M059J (cell line): ENCODE results near the gene DCLRE1B. TPM values are rescaled to one million over a fixed set of nuclear protein-coding genes. Genes with fewer than 3 reads are reported as not detected.

ENCODE experiments used
- DNase-seq: peaks from one replicate; pipeline ENCODE4 v3.0.0-alpha.2; 2012; ENCODE audit warnings: low read depth
- total RNA-seq: library from RNA; depleted of rRNA; stranded (reverse); fragments of >200 nt; shearing (Covaris generic); gene quantifications from 2 replicates; pipeline ENCODE4 v1.2.3, GENCODE V29; 2014

The DCLRE1B gene
- total RNA-seq, 1 experiment from 2014 or later, result 19.2 TPM

DNA sequence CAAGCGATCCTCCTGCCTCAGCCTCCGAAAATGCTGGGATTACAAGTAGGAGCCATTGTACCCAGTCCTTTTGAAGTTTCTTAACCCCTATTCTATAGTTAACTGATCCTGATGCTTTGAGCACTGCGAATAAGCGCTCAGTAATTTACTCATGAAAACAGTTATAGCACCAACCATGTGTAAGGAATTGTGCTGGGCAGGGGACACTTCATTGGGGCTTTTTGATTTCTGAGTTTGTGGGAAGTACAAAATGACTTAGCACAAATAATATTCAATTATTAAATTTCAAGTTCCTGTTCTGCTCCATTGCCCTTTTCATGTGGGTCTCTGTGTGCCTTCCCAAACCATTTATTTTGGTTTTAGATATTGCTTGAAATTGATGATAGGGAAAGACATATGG lies 17.8 kb downstream of the DCLRE1B start:
- DNase-seq, result no peak

DNA sequence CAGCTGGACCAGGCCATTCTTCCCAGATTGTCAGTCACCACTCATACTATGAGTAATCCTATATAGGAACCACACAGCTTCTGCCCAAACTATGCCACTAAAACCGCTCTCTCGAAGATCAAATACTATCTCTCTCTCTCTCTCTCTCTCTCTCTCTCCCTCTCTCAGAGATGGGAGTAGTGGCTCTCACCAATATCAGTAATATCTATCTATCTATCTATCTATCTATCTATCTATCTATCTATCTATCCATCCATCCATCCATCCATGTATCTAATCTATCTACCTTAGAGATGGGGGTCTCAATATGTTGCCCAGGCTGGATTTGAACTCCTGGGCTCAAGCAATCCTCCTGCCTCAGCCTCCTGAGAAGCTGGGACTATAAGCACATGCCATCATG lies 19.3 kb downstream of the DCLRE1B start:
- no peak for DNase-seq

DNA sequence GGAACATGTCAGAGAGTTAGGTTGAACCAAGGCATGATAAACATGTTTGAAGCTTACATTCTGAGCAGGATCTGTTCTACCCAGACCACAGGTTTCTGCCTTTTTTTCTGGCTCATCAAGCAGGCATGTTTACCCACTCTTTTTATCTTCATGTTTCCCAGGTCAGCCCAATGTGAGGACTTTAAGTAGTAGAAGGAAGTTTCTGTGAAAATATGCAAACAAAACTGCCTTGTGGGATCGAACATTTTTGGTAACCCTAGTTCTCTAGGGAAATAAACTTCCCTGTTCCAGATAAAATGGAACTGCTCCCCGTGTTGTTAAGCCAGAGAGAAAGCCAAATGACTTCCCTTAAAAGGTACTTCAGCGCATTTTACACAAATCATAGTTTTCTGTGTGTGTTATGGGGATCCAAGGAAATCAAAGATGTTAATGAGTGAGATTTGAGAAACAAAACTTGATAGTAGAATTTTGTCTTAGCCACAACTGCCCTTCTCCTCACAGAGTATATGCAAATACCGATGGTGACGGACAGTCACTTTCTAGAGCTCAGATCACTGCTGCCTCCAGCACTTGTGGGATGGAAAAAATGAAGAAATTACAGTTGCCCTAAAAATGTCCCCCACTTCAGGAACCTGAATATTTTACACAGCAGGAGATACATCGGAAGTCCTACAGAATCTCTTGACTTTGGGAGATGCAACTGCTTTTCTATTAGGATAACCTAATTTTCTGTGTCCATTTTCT lies 23.2 kb downstream of the DCLRE1B start:
- DNase-seq, result peak; percentile 23

DNA sequence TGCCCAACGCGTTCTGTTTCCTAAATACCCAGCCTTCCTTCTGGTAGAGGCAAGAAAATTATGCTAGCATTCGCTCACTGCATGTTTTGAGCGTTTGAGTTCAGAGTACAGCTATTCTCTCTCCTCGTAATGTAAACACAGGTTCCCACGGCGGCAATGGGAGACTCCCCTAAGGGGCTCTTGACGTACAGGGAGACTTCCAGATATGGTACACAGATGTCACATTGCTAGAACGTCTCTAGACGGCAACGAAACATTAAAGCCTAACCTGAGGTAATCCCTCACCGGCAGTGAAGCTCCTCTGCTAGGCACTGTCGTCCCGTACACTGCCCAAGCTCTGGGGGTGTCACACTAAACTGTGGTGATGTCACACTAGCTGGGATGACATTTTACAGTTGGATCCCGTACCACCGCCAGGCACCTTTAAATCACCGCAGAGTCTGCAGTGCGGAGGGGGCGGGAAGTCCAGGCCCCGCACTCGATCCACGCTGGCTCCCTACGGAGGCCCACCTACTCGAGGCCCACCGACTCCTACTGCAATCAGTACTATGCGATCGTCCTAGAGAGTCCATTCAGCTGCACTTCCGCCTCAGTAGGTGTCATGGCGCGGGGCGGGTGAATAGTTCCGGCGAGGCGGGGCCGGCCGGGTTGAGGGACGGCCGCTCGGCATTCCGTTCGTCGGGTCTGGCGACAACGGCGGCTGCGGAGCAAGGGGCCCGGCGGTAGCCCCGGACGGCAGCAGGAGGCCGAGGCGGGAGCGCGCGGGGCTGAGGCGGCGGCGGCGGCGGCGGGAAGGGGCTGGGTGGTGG lies 24.0 kb downstream of the DCLRE1B start, which contains the start of gene HIPK1:
HIPK1 (plus strand) TSS at position 384 of the 809 bp plus-strand sequence.
- DNase-seq, result peak; percentile 88

DNA sequence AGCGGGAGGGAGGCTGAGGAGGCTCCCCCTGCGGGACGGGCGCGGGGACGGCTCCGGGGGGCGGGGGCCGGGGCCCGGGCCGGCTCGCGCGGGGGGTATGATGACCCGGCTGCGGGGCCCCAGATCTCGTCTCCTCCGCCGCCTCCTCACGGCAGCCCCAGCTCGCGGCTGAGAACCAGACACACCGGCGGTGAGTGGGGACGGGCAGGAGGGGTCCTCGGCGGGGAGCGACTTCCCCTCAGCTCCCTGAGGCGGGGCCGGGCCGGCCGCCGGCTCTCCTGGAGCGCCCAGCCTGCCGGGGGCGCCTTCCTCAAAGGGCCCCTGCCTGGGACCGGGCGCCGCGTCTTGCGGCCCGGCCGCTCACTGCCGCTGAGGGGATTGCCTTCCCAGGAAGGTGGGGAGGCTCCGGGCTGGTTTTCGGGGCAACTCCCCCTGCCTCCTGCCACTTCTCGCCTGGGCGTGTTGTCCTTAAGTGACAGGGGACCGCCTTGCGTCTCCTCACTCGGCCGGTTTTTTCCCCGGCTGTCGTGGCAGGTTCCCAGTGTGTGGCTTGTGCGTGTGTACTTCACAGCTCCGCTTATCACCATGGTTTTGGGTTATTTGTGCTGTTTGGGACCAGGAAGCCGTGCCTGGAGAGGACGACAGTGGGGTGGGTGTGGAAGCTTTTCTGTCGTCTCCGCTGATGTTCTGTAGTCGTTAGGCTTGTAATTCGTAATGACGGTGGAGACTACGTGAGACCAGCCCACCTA lies 24.8 kb downstream of the DCLRE1B start:
- peak; percentile 59 for DNase-seq

DNA sequence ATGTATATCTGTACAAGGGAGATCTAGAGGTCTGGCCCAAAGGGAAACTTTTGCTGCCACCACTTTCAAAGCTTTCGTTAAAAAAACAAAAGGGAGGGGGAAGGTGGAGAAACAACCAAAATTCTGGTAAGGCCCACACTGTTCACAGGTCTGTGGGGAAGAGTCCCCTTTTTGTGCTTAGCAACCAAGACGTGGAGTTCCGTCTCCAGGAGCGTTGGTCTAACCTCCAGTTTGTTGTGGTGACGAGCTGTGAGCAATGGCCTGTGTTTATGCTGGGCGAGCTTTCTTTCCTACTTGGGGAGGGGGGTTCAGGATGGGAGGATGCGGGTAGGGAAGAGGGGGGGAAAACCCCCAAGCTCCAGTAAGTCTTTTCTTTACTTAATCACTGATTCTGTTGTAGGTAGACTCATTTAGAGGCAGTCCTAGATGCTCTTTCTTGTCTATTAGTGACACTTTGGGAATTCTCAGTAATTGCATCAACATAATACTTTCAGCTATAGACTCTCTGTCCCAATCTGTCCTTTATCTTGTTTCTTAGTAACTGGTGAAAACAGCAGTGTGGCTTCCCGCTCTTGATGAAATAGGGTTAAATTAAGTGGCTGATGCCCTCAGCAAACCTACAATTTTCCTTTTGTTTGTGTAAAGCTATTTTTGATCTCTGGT lies 25.5 kb downstream of the DCLRE1B start:
- peak; percentile 96 for DNase-seq

DNA sequence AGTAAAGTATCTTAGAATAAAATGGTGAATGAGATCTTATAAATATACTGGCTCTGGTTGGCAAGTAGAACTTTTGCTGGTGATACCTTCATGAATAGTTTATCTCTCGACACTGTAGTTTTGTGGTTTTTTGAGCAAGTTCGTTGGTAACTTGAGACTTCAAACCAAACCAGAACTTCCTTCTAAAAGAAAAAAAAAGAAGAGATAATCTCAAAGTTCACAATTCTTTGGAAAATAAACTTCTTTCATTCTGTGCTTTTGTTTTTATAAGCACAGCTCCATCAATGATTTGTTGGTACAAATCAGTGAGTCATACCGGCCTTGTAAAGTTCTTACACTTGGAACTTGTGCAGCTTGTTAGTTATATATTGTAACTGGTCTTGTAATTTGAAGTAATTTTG lies 26.3 kb downstream of the DCLRE1B start:
- DNase-seq, result peak; percentile 91

DNA sequence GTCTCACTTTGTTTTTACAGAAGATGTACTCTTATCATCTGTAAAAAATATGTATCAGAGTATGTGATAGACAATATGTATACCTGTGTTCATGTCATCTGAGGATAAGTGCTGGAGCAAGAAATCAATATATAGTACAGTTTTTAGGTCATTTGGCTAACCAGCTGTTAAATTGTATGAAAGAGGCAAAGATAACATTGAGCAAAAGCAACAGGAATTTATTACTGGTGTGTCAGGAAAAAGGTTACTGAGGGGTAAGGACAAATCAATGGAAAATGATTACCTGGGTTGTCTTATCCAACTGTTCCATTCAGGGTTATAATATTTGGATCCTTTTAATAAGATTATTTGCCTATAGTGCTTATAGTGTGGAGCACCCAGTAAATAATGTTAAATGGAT lies 28.9 kb downstream of the DCLRE1B start:
- DNase-seq, result no peak

DNA sequence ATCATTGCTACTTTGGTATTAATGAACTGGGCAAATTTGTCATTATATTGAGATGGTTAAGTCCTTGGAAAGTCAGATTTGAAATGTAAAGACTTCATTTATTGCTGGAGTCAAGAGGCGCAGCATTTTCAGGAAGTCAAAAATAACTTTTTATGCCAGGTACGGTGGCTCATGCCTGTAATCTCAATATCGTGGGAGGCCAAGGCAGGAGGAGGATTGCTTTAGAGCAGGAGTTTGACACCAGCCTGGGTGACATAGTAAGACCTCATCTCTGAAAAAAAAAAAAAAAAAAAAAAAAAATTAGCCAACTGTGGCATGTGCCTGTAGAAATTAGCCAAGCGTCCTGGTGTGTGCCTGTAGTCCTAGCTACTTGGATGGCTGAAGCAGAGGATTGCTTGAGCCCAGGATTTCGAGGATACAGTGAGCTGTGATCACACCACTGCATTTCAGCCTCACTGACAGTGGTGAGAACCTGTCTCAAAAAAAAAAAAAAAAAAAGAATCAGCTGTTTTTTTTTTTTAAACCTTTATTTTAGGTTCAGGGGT lies 29.5 kb downstream of the DCLRE1B start:
- no peak for DNase-seq

DNA sequence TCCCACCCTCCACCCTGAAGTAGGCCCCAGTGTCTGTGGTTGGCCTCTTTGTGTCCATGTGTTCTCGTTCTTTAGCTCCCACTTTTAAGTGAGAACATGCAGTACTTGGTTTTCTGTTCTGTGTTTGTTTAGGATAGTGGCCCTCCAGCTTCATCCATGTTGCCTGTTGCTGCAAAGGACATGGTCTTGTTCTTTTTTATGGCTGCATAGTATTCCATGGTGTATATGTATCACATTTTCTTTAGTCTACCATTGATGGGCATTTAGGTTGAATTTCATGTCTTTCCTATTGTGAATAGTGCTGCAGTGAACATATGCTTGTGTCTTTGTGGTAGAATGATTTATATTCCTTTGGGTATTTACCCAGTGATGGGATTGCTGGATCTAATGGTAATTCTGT lies 30.1 kb downstream of the DCLRE1B start:
- DNase-seq, result no peak

DNA sequence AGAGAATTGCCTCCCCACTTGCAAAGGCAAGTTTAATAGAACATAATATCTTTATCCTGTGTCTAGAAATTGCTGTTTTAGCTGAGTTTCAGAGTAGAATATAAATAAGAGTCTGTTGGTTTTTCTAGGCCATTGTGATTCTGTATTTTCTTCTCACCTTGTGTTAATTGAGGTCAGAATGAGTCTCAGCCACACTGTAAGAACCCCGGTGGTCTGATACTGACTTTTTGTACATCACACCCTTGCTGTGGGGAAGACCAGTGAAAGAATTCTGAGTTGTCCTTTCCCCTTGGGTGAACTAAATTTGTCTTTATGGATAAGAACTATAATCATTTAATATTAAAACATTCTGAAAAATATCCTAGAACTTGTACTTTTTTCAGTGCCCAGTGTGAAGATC lies 30.8 kb downstream of the DCLRE1B start:
- DNase-seq, result no peak

DNA sequence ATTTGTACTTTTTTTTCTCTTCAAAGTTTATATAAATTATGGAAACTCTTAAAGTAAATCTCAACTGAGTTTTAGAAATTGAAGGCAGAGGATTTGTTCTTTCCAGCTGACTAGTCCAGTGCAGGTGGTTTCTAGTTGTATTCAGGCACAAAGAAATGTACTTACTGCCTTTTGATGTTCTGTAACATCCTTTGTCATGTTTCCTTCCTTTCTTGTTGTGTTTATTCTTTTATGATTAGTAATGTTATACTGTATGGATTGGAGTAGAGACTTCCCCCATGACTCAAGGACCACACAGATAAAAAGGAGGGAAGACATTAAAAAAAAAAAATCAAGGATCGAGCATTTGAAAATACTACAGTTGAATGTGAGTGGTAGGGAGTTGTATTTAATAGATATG lies 32.0 kb downstream of the DCLRE1B start:
- DNase-seq, result no peak

DNA sequence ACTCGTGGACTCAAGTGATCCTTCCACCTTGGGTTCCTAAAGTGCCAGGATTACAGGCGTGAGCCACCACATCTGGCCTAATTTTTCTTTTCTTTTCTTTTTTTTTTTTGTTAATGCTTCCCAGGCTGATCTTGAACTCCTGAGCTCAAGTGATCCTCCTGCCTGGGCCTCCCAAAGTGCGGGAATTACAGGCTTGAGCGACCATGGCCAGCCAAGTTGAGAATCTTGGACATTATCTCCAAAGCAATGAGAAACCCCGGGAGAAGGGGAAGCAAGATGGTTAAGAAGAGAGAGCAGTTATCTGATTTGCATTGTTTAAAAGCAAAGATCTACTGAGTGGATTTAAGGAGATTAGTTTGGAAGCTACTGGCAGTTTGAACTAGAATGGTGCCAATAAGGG lies 33.1 kb downstream of the DCLRE1B start:
- DNase-seq, result no peak

DNA sequence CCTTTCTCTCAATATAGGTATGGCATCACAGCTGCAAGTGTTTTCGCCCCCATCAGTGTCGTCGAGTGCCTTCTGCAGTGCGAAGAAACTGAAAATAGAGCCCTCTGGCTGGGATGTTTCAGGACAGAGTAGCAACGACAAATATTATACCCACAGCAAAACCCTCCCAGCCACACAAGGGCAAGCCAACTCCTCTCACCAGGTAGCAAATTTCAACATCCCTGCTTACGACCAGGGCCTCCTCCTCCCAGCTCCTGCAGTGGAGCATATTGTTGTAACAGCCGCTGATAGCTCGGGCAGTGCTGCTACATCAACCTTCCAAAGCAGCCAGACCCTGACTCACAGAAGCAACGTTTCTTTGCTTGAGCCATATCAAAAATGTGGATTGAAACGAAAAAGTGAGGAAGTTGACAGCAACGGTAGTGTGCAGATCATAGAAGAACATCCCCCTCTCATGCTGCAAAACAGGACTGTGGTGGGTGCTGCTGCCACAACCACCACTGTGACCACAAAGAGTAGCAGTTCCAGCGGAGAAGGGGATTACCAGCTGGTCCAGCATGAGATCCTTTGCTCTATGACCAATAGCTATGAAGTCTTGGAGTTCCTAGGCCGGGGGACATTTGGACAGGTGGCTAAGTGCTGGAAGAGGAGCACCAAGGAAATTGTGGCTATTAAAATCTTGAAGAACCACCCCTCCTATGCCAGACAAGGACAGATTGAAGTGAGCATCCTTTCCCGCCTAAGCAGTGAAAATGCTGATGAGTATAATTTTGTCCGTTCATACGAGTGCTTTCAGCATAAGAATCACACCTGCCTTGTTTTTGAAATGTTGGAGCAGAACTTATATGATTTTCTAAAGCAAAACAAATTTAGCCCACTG lies 35.5 kb downstream of the DCLRE1B start:
- no peak for DNase-seq

DNA sequence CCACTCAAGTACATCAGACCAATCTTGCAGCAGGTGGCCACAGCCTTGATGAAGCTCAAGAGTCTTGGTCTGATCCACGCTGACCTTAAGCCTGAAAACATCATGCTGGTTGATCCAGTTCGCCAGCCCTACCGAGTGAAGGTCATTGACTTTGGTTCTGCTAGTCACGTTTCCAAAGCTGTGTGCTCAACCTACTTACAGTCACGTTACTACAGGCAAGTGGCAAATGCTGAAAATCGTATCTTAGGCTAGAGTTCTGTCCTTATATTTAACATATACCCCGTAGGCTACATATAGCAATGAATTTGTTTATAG lies 36.1 kb downstream of the DCLRE1B start:
- no peak for DNase-seq

DNA sequence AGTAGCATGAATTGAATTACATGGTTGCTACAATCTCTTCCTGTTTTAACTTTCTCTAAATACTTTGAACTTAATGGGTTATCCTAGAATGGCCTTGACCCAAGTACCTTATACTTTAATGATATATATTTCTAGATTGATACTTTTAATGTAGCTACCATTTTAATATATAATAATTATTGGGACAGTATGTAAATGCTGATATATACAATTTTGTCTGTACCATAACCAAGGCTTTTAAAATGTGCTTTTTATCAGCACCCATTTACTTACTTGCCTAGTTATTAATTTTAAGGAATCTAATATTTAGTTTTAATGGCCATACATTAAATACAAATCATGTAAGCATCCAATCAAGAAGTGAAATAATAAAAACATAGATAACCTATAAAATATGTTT lies 37.4 kb downstream of the DCLRE1B start:
- DNase-seq, result no peak

DNA sequence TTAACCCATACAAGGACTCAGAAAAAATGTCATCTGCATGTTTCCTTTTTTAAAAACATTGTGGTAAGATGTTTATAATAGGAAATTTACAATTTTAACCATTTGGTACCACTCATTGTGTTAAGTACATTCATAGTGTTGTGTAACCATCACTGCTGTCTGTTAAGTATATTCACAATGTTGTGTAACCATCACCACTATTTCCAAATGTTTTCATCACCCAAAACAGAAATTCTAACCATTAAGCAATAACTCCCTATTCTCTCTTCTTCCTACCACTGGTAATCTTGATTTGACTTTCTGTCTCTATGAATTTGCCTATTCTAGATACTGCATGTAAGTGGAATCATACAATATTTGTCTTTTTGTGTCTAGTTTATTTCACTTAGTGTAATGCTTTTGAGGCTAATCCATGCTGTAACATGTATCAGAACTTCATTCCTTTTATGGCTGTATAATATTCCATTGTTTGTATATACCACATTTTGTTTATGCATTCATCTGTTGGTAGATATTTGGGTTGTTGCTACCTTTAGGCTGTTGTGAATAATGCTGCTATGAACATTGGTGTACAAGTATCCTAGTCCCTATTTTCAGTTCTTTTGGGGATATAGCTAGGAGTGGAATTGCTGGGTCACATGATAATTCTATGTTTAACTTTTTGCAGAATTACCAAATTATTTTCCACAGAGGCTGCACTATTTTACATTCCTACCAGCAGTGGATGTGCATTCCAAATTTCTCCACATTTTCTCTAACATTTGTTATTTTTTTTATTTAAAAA lies 38.1 kb downstream of the DCLRE1B start:
- no peak for DNase-seq

DNA sequence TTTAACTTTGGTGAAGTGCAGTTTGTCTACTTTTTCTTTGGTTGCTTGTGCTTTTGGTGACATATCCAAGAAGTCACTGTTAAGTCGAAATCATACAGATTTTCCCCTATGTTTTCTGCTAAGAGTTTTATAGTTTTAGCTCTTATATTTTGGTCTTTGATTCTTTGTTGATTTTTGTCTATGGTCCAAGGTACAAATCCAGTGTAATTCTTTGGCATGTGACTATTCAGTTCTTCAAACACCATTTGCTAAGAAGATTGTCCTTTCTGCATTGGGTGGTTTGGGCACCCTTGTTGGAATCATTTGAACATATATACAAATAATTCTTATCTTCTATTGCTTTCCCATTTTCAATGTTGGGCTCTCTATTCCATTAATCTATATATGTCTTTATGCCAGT lies 40.2 kb downstream of the DCLRE1B start:
- DNase-seq, result no peak

DNA sequence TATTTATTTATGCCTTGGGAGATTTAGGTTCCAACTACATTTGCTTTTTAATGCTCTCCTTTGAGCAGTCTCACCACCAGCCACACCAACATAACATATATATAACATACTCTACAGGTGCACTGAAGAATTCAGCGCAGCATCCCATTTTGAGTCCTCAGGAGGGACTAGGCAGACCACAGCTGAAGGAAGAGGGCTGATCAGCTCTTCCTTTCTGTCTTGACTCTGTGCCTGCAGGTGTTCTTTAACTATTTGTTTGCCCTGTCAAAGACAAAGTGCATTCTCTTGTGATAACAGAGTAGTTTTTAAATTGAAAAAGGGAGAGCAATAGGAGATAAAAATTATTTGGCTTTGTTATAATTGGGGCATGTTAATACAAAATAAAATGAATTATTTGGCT lies 41.0 kb downstream of the DCLRE1B start:
- no peak for DNase-seq
